K562 (cell line): ENCODE results near the gene RUNX1. TPM values are rescaled to one million over a fixed set of nuclear protein-coding genes. Genes with fewer than 3 reads are reported as not detected.

ENCODE experiments used
- ARHGAP35 ChIP-seq: fragments of 450-650 bp; IDR thresholded peaks from 2 replicates; pipeline ENCODE4 v1.6.1; 2018; ENCODE audit not compliant: partially characterized antibody
- ASH1L ChIP-seq: fragments of 450-650 bp; IDR thresholded peaks from 2 replicates; pipeline ENCODE4 v1.6.1; 2018; ENCODE audit warnings: borderline replicate concordance, mild to moderate bottlenecking, low read depth; ENCODE audit not compliant: partially characterized antibody
- ATF7 ChIP-seq: fragments of 450-650 bp; IDR thresholded peaks from 2 replicates; pipeline ENCODE4 v1.7.1; 2014; ENCODE audit warnings: mild to moderate bottlenecking, moderate library complexity
- CBX1 ChIP-seq: sonication (generic); IDR thresholded peaks from 2 replicates; pipeline ENCODE4 v1.6.1; 2016; ENCODE audit warnings: antibody characterized with exemption, low read depth, mild to moderate bottlenecking
- CTCF ChIP-seq, 3 experiments: IDR thresholded peaks in 2 of 3; conservative IDR thresholded peaks in 1 of 3; 2 replicates each; pipeline ENCODE4 v1.5.1; 2011 to 2012; ENCODE audit warnings: low read length in 3 of 3, mild to moderate bottlenecking in 3 of 3, control low read depth in 2 of 3, improper control_type of control experiment in 1 of 3, inconsistent platforms in 1 of 3, low read depth in 1 of 3, mixed read lengths in 1 of 3, moderate library complexity in 1 of 3; ENCODE audit not compliant: insufficient read depth in 2 of 3
- FIP1L1 ChIP-seq: fragments of 200-400 bp; formaldehyde crosslinking; IDR thresholded peaks from 2 replicates; pipeline ENCODE4 v1.6.1; 2018; ENCODE audit warnings: mild to moderate bottlenecking, low read depth, low read length; ENCODE audit not compliant: poor library complexity, severe bottlenecking
- FOS ChIP-seq: IDR thresholded peaks from 3 replicates; pipeline ENCODE4 v1.6.1; 2011; ENCODE audit not compliant: insufficient read length; ENCODE audit errors: extremely low read depth
- FOXK2 ChIP-seq, 2 experiments: fragments of 450-650 bp; IDR thresholded peaks in 1 of 2; conservative IDR thresholded peaks in 1 of 2; 2 replicates each; pipeline ENCODE4 v1.6.1; 2016; ENCODE audit warnings: low read depth in 2 of 2, mild to moderate bottlenecking in 1 of 2
- FUS ChIP-seq: fragments of 200-400 bp; formaldehyde crosslinking; optimal IDR thresholded peaks from 2 replicates; pipeline ENCODE3; 2017; ENCODE audit warnings: low read depth, low read length
- MCM2 ChIP-seq: fragments of 450-650 bp; IDR thresholded peaks from 2 replicates; pipeline ENCODE4 v1.6.1; 2017; ENCODE audit warnings: low read depth, mild to moderate bottlenecking
- NR0B1 ChIP-seq: fragments of 450-650 bp; IDR thresholded peaks from one replicate; pipeline ENCODE4 v1.6.1; 2018; ENCODE audit warnings: mild to moderate bottlenecking, moderate library complexity; ENCODE audit not compliant: partially characterized antibody
- NR2C1 ChIP-seq, 2 experiments: fragments of 450-650 bp; IDR thresholded peaks; 2 replicates each; pipeline ENCODE4 v1.6.1; 2017; ENCODE audit warnings: mild to moderate bottlenecking in 2 of 2, antibody characterized with exemption in 1 of 2, inconsistent platforms in 1 of 2, missing compliant biosample characterization in 1 of 2, missing genetic modification characterization in 1 of 2
- NR3C1 ChIP-seq: sonication (generic); formaldehyde crosslinking; IDR thresholded peaks from 2 replicates; pipeline ENCODE4 v1.8.1; 2022; ENCODE audit warnings: missing genetic modification reagents
- PYGO2 ChIP-seq: fragments of 450-650 bp; IDR thresholded peaks from 2 replicates; pipeline ENCODE4 v1.6.1; 2016; ENCODE audit warnings: mild to moderate bottlenecking, missing genetic modification characterization, moderate library complexity, missing compliant biosample characterization
- RAD51 ChIP-seq: fragments of 450-650 bp; IDR thresholded peaks from 2 replicates; pipeline ENCODE4 v1.7.1; 2016; ENCODE audit warnings: low read depth, mild to moderate bottlenecking, borderline replicate concordance
- RBFOX2 ChIP-seq: fragments of 200-400 bp; formaldehyde crosslinking; IDR thresholded peaks from 2 replicates; pipeline ENCODE4 v1.6.1; 2017; ENCODE audit warnings: low read depth, mild to moderate bottlenecking, low read length, moderate library complexity
- RBM15 ChIP-seq: fragments of 200-400 bp; formaldehyde crosslinking; IDR thresholded peaks from 2 replicates; pipeline ENCODE4 v1.6.1; 2018; ENCODE audit warnings: mild to moderate bottlenecking, low read length, moderate library complexity; ENCODE audit not compliant: insufficient read depth
- SETDB1 ChIP-seq: IDR thresholded peaks from one replicate; pipeline ENCODE4 v1.6.1; 2012; ENCODE audit warnings: low read length, control low read depth, inconsistent platforms
- SMARCB1 ChIP-seq: IDR thresholded peaks from 2 replicates; pipeline ENCODE4 v1.6.1; 2011; ENCODE audit warnings: improper control_type of control experiment, low read depth; ENCODE audit not compliant: insufficient read length
- SNRNP70 ChIP-seq: fragments of 200-400 bp; formaldehyde crosslinking; optimal IDR thresholded peaks from 2 replicates; pipeline ENCODE3; 2017; ENCODE audit warnings: low read depth, low read length
- TRIM24 ChIP-seq, 2 experiments: fragments of 450-650 bp; IDR thresholded peaks; 2 replicates each; pipeline ENCODE4 v1.6.1; 2016
- USF2 ChIP-seq: sonication (generic); formaldehyde crosslinking; IDR thresholded peaks from 2 replicates; pipeline ENCODE4 v1.5.0; 2020; ENCODE audit warnings: missing genetic modification reagents
- ZFP1 ChIP-seq: fragments of 450-650 bp; formaldehyde crosslinking; IDR thresholded peaks from 2 replicates; pipeline ENCODE4 v1.4.0; 2020; ENCODE audit warnings: mild to moderate bottlenecking, mixed read lengths
- ZNF23 ChIP-seq: fragments of 250-450 bp; sonication (Bioruptor Pico); IDR thresholded peaks from 2 replicates; pipeline ENCODE4 v1.4.0; 2020; ENCODE audit warnings: mild to moderate bottlenecking
- ZNF3 ChIP-seq: fragments of 250-450 bp; sonication (Bioruptor Pico); IDR thresholded peaks from 2 replicates; pipeline ENCODE4 v1.5.0; 2021; ENCODE audit warnings: mild to moderate bottlenecking, moderate library complexity
- ZNF589 ChIP-seq: fragments of 200-800 bp; sonication (Bioruptor generic); IDR thresholded peaks from 2 replicates; pipeline ENCODE4 v1.6.1; 2016; ENCODE audit warnings: low read depth, missing genetic modification characterization, missing compliant biosample characterization
- polyA plus RNA-seq, 8 experiments: library from polyadenylated mRNA; depleted of rRNA in 4 of 8; stranded (reverse) in 5 of 8; unstranded in 3 of 8; fragments of >200 nt; fragmentation: Nextera tagmentation in 2 of 8; fragmentation: Illumina TruSeq in 1 of 8; extraction: Ambion mirVana in 2 of 8; extraction: Trizol in 1 of 8; gene quantifications; 2 replicates each; pipeline versions ENCODE4 v1.2.1 to v1.2.3, GENCODE V29; 2011 to 2014; ENCODE audit warnings: inconsistent platforms in 1 of 8, missing spikeins in 1 of 8
- total RNA-seq, 7 experiments: library from RNA; depleted of rRNA in 6 of 7; stranded (reverse); fragments of >200 nt in 6 of 7; fragmentation: Illumina TruSeq in 2 of 7; extraction: Trizol in 2 of 7; gene quantifications; 2 replicates each; pipeline versions ENCODE4 v1.2.1 to v1.2.3, GENCODE V29; 2011 to 2021; ENCODE audit warnings: low replicate concordance in 1 of 7

The RUNX1 gene
- total and polyA plus RNA-seq, 9 of the 15 experiments (the other 6 are each of a cell fraction or from before 2014, with no cell fraction given): 2.2 to 68.6 (median 17.8) TPM

GRCh38 chr21:34967509-34968289 lies 81.4 kb downstream of the RUNX1 start (continued):
- TF ChIP-seq NR0B1 (no peak), FOS (peak; percentile 62), NR2C1 (IDR thresholded peaks at IDR 0.05) (no peak), NR2C1 (tag; IDR thresholded peaks at IDR 0.05) (no peak), ZNF3 (CRISPR knock-in tag) (no peak), ZNF589 (no peak), RAD51 (no peak), TRIM24 (IDR thresholded peaks at IDR 0.05) (0 out of 4 replicates have a peak, but pooled peaks of 1 of the 2 experiments have one; percentile 20), FOXK2 (conservative IDR thresholded peaks at IDR 0.05 in 1 of 2, IDR thresholded peaks at IDR 0.05 in 1 of 2; ENCODE audit: low read depth in 2 of 2) (no peak), ZNF23 (no peak), MCM2 (no peak), RBM15 (no peak), ATF7 (peak; percentile 47; the same call in 1 of the 2 replicates), SMARCB1 (no peak), ZFP1 (CRISPR knock-in tag) (no peak), PYGO2 (tag) (no peak), CBX1 (no peak), ARHGAP35 (no peak), NR3C1 (CRISPR knock-in tag) (no peak), FUS (no peak), CTCF (IDR thresholded peaks at IDR 0.05 in 2 of 3, conservative IDR thresholded peaks at IDR 0.05 in 1 of 3; ENCODE audit: insufficient read depth in 2 of 3, low read depth in 1 of 3, low read length in 3 of 3) (no peak), ASH1L (no peak), SNRNP70 (no peak), RBFOX2 (no peak), FIP1L1 (no peak), SETDB1 (no peak), USF2 (CRISPR knock-in tag) (no peak)
